Thyroid gland (tissue), 4 donors: ENCODE measurements around the gene STARD10. TPM values are rescaled to one million over a fixed set of nuclear protein-coding genes. Genes with fewer than 3 reads are reported as not detected.

Experiments used
- DNase-seq, 2 donors: peaks; one replicate each; pipeline ENCODE4 v3.0.0-alpha.2; 2019
- H3K27ac ChIP-seq, 3 donors: fragments of 200-600 bp; sonication (generic); 1 replicate in 2 of 3; 2 replicates in 1 of 3; pipeline ENCODE4 v1.5.1; 2016 to 2019; ENCODE audit warnings: mild to moderate bottlenecking in 1 of 3, moderate library complexity in 1 of 3
- H3K27me3 ChIP-seq: fragments of 200-600 bp; sonication (generic); one replicate; pipeline ENCODE4 v1.5.1; 2019
- H3K36me3 ChIP-seq, 2 donors: fragments of 200-600 bp; sonication (generic); one replicate each; pipeline ENCODE4 v1.5.1; 2016 to 2019
- H3K4me1 ChIP-seq, 2 donors: fragments of 200-600 bp; sonication (generic); one replicate each; pipeline ENCODE4 v1.5.1; 2017 to 2019
- H3K4me3 ChIP-seq, 3 donors: fragments of 200-600 bp; sonication (generic); replicated peaks in 1 of 3; 1 replicate in 2 of 3; 2 replicates in 1 of 3; pipeline ENCODE4 v1.5.1; 2016; ENCODE audit warnings: mild to moderate bottlenecking in 1 of 3
- H3K9me3 ChIP-seq: fragments of 200-600 bp; sonication (generic); one replicate; pipeline ENCODE4 v1.5.1; 2017
- POLR2A ChIP-seq, 2 donors: fragments of 450-650 bp; IDR thresholded peaks; one replicate each; pipeline ENCODE4 v1.6.1; 2017; ENCODE audit warnings: antibody characterized with exemption in 2 of 2, mild to moderate bottlenecking in 2 of 2, moderate library complexity in 1 of 2
- WGBS, 2 donors: methylation state at CpG; one replicate each; pipeline ENCODE4 v1.1.5; 2017; 5-methylcytosine and 5-hydroxymethylcytosine counted together
- intact Hi-C: fragments of 100-400 bp; cut with DNase I; formaldehyde crosslinking; loops from one replicate; pipeline ENCODE4 v1.15.1; 2023
- total RNA-seq, 4 donors: library from RNA; depleted of rRNA; stranded (reverse); fragments of >200 nt; gene quantifications; one replicate each; pipeline ENCODE4 v1.2.3, GENCODE V29; 2016
- TF ChIP-seq, protein P1 (sequence below), 6 experiments: fragments of 200-600 bp in 3 of 6; fragments of 450-650 bp in 3 of 6; sonication (generic) in 3 of 6; IDR thresholded peaks; one replicate each; pipeline ENCODE4 v1.5.1; 2016 to 2019; ENCODE audit warnings: antibody characterized with exemption in 6 of 6, mild to moderate bottlenecking in 2 of 6, inconsistent platforms in 1 of 6, moderate library complexity in 1 of 6

STARD10 gene
- total RNA-seq, 4 donors from 2014 or later: 67.7 to 113 (median 82.0) TPM

DNA sequence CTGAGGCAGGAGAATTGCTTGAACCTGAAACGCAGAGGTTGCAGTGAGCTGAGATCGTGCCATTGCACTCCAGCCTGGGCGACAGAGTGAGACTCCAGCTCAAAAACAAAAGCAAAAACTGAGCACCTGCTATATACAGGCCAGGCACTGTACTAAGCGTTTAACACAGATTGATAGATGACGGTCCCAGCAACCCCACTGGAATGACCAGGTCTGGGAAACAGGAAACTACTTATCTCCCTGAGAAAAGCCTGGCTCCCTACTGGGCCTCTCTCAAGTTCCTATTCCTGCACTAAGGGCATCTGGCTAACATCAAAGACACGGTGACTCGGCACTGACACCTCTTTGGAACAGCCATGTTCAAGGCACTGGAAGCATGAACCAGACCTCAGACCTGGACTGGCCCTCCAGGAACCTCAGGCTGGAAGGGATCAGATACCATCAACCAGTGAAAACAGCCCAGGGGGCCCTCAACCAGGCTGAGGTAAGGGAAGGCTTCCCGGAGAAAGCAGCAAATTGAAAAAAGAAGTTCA is 58.3 kb downstream of the STARD10 start:
- 80 to 83% methylated on average over 8 of the region's 8 CpGs for WGBS, 2 donors
- peak overlapping the region; percentile 63 to 89 (median 84) for H3K27ac ChIP-seq
- intact Hi-C loops: no loop called here

DNA sequence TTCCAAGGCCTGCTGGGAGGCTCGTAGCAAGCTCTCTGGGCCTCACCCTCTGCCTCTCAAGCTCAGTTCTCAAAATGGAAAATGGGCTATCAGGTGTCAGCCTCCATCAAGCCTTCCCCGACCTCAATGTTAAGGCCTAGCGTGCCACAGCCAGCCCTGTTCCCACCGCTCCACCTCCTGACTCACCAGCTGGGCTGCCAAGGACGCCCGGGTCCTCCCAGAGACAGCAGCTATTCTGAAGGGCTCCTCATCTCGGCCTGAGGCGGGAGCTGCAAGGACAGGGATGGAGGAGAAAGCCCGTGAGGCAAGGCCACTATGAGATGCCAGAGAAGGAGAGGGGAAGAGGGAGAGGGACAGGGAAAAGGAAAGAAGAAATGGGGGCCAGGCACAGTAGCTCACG is 61.5 kb downstream of the STARD10 start:
- intact Hi-C loops: no loop called here
- Histone ChIP-seq H3K36me3 (no peaks in the 10 kb centered on the region), H3K9me3 (no peaks in the 10 kb centered on the region), H3K4me1 (peaks cover 42 to 46% of the 10 kb centered on the region in 2 donors), H3K27ac (no peak overlapping the region), H3K4me3 (no peak overlapping the region), H3K27me3 (no peaks in the 10 kb centered on the region)
- 92 to 95% methylated on average over 10 of the region's 10 CpGs for WGBS, 2 donors
- no peak for TF ChIP-seq POLR2A (IDR thresholded peaks at IDR 0.05)
- TF ChIP-seq, protein P1, sequence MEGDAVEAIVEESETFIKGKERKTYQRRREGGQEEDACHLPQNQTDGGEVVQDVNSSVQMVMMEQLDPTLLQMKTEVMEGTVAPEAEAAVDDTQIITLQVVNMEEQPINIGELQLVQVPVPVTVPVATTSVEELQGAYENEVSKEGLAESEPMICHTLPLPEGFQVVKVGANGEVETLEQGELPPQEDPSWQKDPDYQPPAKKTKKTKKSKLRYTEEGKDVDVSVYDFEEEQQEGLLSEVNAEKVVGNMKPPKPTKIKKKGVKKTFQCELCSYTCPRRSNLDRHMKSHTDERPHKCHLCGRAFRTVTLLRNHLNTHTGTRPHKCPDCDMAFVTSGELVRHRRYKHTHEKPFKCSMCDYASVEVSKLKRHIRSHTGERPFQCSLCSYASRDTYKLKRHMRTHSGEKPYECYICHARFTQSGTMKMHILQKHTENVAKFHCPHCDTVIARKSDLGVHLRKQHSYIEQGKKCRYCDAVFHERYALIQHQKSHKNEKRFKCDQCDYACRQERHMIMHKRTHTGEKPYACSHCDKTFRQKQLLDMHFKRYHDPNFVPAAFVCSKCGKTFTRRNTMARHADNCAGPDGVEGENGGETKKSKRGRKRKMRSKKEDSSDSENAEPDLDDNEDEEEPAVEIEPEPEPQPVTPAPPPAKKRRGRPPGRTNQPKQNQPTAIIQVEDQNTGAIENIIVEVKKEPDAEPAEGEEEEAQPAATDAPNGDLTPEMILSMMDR (IDR thresholded peaks at IDR 0.05): no peak
- DNase-seq: no peak

More for the DNA sequence above, 58.3 kb downstream of the STARD10 start:
- Histone ChIP-seq H3K4me3 (no peak overlapping the region), H3K27me3 (no peaks in the 10 kb centered on the region), H3K4me1 (peaks cover 54 to 68% of the 10 kb centered on the region in 2 donors), H3K36me3 (no peaks in the 10 kb centered on the region), H3K9me3 (no peaks in the 10 kb centered on the region)
- peak; percentile 20 to 31 for DNase-seq
- TF ChIP-seq, protein P1 (IDR thresholded peaks at IDR 0.05): no peak
- no peak for TF ChIP-seq POLR2A (IDR thresholded peaks at IDR 0.05)

DNA sequence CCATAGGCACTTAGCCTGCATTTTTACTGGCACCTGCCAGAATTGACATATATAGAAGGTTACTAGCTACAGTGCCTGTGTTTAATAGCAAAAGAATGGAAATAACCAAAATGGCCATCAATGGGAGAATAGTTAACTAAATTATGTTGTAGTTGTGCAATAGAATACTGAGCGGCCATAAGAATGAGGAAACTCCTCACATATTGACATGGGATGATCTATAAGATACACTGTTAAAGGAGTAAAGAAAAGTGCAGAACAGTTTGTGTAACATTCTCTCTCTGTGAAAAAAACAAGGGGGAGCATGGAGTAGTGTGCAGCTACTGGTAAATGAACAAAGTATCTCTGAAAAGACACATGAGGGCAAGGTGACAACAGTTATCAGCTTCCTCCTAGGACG is 63.1 kb downstream of the STARD10 start:
- intact Hi-C loops: no loop called here
- WGBS, 2 donors: 89 to 96% methylated on average over 2 of the region's 2 CpGs

DNA sequence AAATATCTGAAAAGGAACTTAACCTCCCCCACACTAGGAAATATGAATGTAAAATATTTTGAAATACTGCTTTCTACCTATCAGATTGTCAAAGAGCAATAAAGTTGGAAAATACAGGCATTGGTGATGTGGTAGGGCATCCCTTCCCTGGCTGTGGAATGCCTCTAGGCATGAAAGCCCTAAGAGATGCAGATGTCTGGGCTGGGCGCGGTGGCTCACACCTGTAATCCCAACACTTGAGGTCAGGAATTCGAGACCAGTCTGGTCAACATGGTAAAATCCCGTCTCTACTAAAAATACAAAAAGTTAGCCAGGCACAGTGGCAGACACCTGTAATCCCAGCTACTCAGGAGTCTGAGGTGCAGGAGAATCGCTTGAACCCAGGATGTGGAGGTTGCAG is 63.6 kb downstream of the STARD10 start:
- no peak overlapping the region for H3K4me3 ChIP-seq
- peak overlapping the region in 1 of 3 donors; percentile 34 for H3K27ac ChIP-seq
- H3K36me3 ChIP-seq: no peaks in the 10 kb centered on the region
- TF ChIP-seq POLR2A (IDR thresholded peaks at IDR 0.05): no peak
- H3K4me1 ChIP-seq: peaks cover 25 to 31% of the 10 kb centered on the region in 2 donors
- intact Hi-C loops: no loop called here
- WGBS, 2 donors: 79 to 80% methylated on average over 5 of the region's 5 CpGs
- no peak for DNase-seq
- no peaks in the 10 kb centered on the region for H3K9me3 ChIP-seq
- no peaks in the 10 kb centered on the region for H3K27me3 ChIP-seq

More for the DNA sequence above, 63.1 kb downstream of the STARD10 start:
- no peaks in the 10 kb centered on the region for H3K9me3 ChIP-seq
- TF ChIP-seq, protein P1 (IDR thresholded peaks at IDR 0.05): no peak
- no peak for TF ChIP-seq POLR2A (IDR thresholded peaks at IDR 0.05)
- H3K4me3 ChIP-seq: no peak overlapping the region
- no peaks in the 10 kb centered on the region for H3K36me3 ChIP-seq
- no peak for DNase-seq
- H3K27me3 ChIP-seq: no peaks in the 10 kb centered on the region
- peaks cover 26 to 34% of the 10 kb centered on the region in 2 donors for H3K4me1 ChIP-seq
- H3K27ac ChIP-seq: peak overlapping the region in 1 of 3 donors; percentile 34

DNA sequence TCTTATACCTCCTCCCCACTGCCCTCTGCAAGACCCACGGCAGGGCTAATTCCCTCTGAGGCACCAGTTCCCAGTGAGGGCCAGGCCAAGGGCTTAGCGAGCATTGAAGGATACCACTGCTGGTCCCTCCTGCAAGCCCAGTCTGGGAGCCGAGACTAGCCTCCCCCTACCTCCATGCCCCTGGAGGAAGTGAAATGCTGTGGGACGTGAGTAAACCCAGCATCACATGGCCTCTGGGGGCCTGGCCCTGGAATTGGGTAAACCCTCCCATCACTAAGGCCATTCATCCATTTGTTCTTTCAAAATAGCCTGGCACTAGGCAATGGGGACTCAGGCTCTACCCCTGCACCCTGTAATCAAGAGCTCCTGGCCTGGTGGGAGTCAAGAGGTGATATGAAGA is 66.3 kb downstream of the STARD10 start:
- H3K4me1 ChIP-seq: peaks cover 16 to 22% of the 10 kb centered on the region in 2 donors
- H3K27me3 ChIP-seq: no peaks in the 10 kb centered on the region
- H3K27ac ChIP-seq: no peak overlapping the region
- H3K36me3 ChIP-seq: no peaks in the 10 kb centered on the region
- TF ChIP-seq POLR2A (IDR thresholded peaks at IDR 0.05): no peak
- TF ChIP-seq, protein P1 (IDR thresholded peaks at IDR 0.05): no peak
- H3K9me3 ChIP-seq: no peaks in the 10 kb centered on the region
- intact Hi-C loops: loop anchor here (2.0 kb wide), 1 partner anchor 69 kb away; no protein-coding TSS in a partner anchor
- H3K4me3 ChIP-seq: no peak overlapping the region
- no peak for DNase-seq
- 67 to 70% methylated on average over 4 of the region's 4 CpGs for WGBS, 2 donors
